HG02973 (cell line): ENCODE results near the gene FASTK.

ENCODE experiments used
- ATAC-seq: cut with Tn5 transposase; IDR thresholded peaks from one replicate; pipeline ENCODE4 v1.9.1; 2021; ENCODE audit warnings: moderate library complexity; ENCODE audit not compliant: unreplicated experiment

The FASTK gene

DNA sequence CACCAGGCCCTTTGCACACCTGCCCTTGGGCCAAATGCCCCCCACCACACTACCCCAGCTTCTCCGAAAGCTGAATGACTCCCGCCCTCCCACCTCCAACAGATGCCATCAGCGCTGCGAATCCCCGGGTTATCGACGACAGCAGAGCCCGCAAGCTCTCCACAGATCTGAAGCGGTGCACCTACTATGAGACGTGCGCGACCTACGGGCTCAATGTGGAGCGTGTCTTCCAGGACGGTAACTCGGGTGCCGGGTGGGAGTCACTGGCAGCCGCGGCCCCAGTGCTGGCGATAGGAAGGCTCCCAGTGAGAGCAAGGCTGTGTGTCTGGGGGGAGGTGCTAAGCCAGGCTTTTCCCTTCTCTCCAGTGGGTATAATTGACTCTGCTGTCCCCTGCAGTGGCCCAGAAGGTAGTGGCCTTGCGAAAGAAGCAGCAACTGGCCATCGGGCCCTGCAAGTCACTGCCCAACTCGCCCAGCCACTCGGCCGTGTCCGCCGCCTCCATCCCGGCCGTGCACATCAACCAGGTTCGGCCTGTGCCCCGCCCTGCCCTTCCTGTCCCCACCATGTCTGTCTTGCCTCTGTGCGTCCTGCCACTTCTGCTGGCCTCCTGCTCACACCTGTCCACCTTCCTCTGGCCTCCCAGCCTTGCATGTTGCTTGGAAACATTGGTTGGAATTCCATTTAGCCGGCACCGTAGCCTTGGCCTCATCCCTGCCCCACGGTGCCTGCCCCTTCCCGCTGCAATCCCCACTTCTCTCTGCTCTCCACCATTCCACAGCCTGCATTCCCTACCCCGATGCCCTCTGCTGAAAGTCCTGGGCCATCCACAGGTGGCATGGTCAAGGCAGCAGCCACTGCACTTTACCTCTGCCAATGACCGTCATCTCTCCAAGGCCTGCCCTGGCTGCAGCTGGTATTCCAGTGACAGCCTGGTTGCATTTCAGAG is 37.8 kb upstream of the FASTK start:
- no peak for ATAC-seq

DNA sequence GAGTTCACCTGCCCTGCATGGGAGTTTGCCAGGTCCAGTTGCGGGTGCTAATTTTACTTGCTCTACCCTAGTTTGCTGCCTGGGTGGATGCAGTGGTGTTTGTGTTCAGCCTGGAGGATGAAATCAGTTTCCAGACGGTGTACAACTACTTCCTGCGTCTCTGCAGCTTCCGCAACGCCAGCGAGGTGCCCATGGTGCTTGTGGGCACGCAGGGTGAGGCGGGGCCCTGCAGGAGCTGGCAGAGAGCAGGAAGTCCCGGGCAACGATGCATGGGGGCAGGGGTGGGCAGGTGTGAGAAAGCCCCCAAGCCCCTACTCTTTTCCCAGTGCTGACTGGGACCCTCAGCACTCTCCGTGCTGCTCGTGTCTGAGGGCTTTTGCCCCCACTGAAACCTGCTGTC is 37.0 kb upstream of the FASTK start:
- ATAC-seq, result no peak

GRCh38 chr7:151116603-151117440 is 36.2 kb upstream of the FASTK start:
- ATAC-seq, result no peak

DNA sequence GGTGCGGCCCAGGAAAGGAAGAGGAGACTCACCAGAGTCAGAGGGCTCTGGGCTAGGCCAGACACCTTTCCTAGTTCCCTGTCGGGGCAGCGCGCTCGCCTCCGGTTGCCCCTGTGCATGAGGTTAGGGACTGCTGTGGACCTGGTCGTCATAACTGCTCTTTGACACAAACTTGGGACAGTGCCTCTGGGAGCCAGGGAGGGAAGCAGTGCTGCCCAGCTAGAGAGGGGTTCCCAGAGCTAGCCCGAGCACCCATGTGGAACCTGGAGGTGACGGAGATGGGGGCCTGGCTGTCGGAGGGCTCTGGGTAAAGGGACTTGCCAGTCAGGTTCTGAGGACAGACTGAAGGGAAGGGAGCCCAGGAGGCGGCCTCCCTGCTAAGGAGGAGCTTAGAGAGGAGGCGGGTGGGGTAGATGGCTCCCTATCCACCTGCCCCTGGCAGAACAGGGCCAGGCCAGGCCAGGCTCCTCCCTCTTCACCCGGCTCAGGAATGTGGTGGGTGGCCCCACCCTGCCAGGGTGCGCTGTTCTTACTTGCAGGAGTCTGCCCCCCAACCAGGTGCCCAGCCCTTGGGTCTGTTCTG is 35.3 kb upstream of the FASTK start:
- ATAC-seq, result no peak

GRCh38 chr7:151115121-151115835 is 34.7 kb upstream of the FASTK start:
- no peak for ATAC-seq

- no peak for ATAC-seq
Observed at GRCh38 chr7:151114151-151115090, 33.8 kb upstream of the FASTK start.

- no peak for ATAC-seq
Observed at GRCh38 chr7:151113344-151114150, 32.9 kb upstream of the FASTK start.

DNA sequence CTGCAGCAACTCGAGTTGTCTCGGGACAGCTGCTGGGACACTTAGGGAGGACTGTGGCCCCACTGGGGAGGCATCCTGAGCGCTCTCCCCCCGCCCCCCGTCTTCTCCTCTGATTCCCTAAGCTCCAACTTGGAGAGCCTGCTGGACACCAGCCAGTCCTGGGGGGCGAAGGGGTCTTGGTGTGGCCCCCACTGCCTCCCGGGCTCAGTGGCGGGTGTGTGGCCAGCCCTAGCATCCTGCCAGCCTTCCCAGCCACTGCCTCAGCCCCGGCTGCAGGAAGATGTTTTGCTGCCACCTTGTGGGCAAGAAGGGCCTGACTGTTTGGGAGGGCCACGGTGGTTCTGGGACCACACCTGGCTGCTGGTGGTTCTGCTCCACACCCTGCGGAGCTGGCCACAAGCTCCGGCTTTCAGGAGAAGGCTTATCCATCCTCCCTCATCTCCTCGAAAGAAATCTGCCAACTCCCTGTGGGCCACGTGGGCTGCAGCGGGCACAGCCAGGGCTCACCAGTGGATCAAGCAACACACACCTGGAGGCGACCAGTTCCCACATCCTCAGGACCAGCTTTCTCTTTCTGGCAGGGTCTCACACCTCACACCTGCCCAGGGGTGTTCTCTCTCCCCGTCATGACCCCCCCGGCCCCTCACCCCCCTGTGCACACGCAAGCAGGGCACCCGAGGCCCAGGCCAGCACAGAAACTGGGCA is 30.5 kb upstream of the FASTK start:
- peak; percentile 71 for ATAC-seq

DNA sequence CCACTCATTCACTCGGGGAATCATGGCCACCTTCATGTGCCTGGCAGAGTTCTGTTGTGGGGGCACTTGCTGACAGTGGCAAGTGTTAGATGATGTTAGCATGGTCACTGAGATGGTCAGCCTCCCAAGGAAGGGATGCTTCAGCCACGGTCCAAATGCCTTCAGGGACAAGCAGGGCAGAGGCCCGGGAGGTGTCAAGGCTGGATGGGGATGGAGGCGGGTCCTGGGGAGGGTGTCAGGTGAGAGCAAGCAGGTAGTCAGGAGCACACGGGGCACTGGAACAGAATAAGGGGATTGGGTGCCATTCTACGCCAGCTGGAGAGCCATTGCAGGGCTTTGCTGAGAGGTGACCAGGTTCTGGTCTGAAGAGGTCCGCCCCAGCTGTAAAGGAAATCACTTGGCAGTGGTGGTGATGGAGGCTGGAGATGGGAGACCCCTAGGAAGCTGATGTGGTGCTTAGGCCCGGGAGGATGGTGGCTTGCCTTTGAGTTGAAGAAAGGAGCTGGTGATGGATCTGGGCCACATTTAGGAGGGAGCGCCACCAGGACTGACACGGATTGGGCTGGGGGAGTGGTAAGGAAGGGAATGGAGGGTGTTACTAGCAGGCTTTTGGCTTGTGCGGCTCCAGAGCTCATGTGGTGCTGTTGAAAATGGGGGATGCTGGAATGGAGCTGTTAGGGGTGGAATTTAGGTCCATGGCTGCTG is 29.8 kb upstream of the FASTK start:
- ATAC-seq, result no peak

DNA sequence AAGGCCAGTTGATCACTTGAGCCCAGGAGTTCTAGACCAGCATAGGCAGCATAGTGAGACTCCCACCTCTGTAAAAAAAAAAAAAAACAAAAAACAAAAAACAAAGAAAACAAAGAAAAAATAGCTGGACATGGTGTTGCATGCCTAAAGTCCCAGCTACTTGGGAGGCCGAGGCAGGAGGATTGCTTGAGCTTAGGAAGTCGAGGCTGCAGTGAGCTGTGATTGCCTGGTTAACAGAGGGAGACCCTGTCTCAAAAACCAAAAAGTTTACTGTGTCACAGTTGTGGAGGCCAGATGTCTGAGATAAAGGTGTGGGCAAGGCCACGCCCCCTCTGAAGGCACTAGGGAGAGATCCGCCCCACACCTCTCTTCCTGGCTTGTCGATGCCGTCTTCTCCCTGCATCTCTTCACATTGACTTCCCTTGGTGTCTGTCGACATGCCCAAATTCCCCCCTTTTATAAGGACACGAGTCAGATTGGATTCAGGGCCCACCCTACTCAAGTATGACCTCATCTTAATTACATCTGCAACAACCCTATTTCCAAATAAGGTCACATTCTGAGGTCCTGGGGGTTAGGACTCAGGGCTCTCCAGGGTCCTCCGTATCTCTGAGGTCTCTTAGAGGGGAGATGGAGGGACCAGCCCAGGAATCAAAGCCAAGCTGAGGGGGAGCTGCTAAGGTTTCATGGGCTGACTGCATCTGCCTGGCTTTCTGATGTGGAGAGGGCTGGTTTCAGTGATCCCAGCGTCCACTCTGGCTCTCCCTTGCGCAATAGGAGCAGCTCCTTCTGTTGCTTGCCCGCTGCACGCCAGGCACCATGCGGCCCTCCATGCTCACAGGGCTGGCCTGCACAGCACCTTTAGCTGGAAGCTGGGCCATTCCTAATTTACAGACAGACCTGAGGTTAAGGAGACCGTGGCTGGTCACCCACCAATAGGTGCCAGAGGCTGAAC is 28.8 kb upstream of the FASTK start:
- no peak for ATAC-seq

GRCh38 chr7:151107882-151108281 is 27.3 kb upstream of the FASTK start:
- ATAC-seq, result no peak

DNA sequence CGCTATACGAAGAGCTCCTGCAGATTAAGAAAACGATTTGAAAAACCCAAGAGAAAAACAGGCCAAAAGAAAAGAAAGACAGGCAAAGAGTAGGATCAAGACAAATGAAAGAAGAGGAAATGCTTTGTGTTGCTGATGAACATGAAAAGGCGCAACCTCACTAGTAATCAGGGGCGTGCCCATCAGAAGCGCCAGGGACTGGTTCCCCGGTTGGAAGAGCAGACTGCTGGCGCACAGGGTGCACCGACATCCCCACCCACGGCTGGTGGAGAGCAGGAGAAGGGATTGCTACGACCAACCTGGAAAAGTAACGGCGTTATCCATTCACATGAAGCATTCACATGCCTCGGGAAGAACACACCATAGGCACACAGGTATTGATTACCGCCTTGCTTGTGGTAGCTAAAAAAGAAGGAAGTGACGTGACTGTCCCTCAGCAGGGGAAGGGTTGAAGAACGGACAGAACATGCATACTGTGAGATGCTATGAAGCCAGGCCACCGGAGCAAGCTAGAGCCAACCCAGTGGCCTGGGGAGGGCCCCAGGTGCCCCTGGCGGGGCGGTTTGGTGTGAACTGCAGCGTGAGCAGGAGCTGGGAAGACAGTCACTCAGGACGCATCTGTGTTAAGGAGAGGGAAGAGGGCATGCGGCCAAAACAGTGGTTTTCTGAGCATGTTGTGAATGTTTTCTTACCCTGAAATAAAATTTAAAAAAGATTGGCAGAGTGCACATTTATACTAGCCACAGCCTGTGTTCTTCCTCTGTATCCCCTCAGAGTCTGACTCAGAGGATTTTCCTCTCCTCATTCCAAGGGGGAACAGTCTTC is 24.0 kb upstream of the FASTK start:
- no peak for ATAC-seq

GRCh38 chr7:151103973-151104372 is 23.4 kb upstream of the FASTK start:
- ATAC-seq, result no peak

GRCh38 chr7:151102991-151103390 is 22.4 kb upstream of the FASTK start:
- ATAC-seq, result no peak

GRCh38 chr7:151101621-151102396 is 21.2 kb upstream of the FASTK start:
- no peak for ATAC-seq
